Gastroesophageal sphincter (tissue), 4 donors: ENCODE measurements around the gene MCM3AP. TPM values are rescaled to one million over a fixed set of nuclear protein-coding genes. Genes with fewer than 3 reads are reported as not detected.

Experiments
- ATAC-seq: fragments of 150-250 bp; one replicate; pipeline ENCODE4 v1.9.1; 2016; ENCODE audit warnings: mild to moderate bottlenecking, moderate library complexity
- H3K27ac ChIP-seq, 4 donors: fragments of 200-600 bp; sonication (generic) in 3 of 4; 1 replicate in 3 of 4; 2 replicates in 1 of 4; pipeline ENCODE4 v1.5.1; 2016 to 2019
- H3K27me3 ChIP-seq: fragments of 200-600 bp; sonication (generic); one replicate; pipeline ENCODE4 v1.5.1; 2019
- H3K36me3 ChIP-seq, 2 donors: fragments of 200-600 bp; sonication (generic); one replicate each; pipeline ENCODE4 v1.5.1; 2019; ENCODE audit warnings: control low read depth in 1 of 2
- H3K4me1 ChIP-seq, 3 donors: fragments of 200-600 bp; sonication (generic); 1 replicate in 2 of 3; 2 replicates in 1 of 3; pipeline ENCODE4 v1.5.1; 2016 to 2019; ENCODE audit warnings: control low read depth in 2 of 3
- H3K4me3 ChIP-seq, 2 donors: fragments of 200-600 bp; sonication (generic); one replicate each; pipeline ENCODE4 v1.5.1; 2019; ENCODE audit warnings: mild to moderate bottlenecking in 1 of 2, moderate library complexity in 1 of 2
- H3K9me3 ChIP-seq, 3 donors: fragments of 200-600 bp; sonication (generic); one replicate each; pipeline ENCODE4 v1.5.1; 2017 to 2019; ENCODE audit warnings: control low read depth in 2 of 3
- EP300 ChIP-seq: sonication (generic); formaldehyde crosslinking; IDR thresholded peaks from one replicate; pipeline ENCODE4 v1.6.1; 2017; ENCODE audit warnings: antibody characterized with exemption, mild to moderate bottlenecking
- POLR2A ChIP-seq, 2 donors: fragments of 450-650 bp; IDR thresholded peaks; one replicate each; pipeline ENCODE4 v1.6.1; 2017; ENCODE audit warnings: antibody characterized with exemption in 2 of 2, mild to moderate bottlenecking in 2 of 2, moderate library complexity in 1 of 2
- POLR2AphosphoS5 ChIP-seq: sonication (generic); formaldehyde crosslinking; IDR thresholded peaks from one replicate; pipeline ENCODE4 v1.6.1; 2017; ENCODE audit warnings: antibody characterized with exemption
- WGBS, 2 donors: methylation state at CpG; one replicate each; pipeline ENCODE4 v1.1.5; 2018; ENCODE audit warnings: low coverage in 1 of 2; 5-methylcytosine and 5-hydroxymethylcytosine counted together
- total RNA-seq, 4 donors: library from RNA; depleted of rRNA; stranded (reverse); fragments of >200 nt; gene quantifications; one replicate each; pipeline ENCODE4 v1.1.0, GENCODE V29; 2016
- TF ChIP-seq, protein P1 (sequence below), 4 experiments: fragments of 200-600 bp in 2 of 4; fragments of 450-650 bp in 2 of 4; sonication (generic) in 1 of 4; IDR thresholded peaks; one replicate each; pipeline ENCODE4 v1.5.1; 2017 to 2019; ENCODE audit warnings: antibody characterized with exemption in 4 of 4, mild to moderate bottlenecking in 2 of 4, moderate library complexity in 2 of 4

The MCM3AP gene
- total RNA-seq, 4 donors from 2014 or later: 61.6 to 95.4 (median 71.7) TPM

DNA sequence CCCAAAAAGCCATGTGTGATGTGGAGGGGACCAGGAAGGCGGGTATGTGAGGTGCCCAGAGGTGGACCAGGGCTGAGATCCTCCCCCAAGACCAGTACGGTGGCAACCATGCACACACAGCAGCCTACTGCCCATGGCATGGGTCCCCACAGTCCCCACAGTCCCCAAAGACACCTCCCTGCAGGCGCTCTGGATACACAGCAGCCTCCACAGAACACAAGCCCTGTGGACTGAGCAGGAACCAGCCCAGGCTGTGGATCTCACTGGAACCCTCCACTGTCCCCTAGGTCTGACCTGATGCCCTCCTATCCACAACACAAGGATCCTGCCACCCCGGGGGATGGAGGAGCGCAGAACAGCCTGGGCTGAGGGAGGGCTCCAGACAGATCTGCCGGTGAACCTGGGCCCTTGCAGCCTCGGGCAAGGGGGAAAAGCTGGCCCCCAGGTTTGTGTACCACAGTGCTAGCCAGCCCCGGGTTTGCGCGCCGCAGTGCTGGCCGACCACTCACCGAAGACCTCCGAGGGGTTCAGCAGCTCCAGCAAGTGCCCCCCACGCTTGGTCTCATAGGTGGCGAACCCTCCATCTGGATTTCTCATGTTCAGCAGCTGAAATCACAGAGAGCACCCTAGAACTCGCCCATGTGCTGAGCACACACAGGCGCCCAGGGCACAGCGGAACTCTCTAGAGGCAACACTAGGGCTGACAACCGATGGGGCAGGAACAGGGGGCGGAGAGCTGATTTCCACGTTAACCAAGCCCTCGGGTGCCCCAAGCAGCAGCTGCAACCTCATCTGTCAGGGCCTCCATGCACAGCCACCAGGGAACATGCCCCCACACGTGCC lies 79.0 kb downstream of the MCM3AP start:
- no peak for ATAC-seq
- WGBS, 2 donors: 100% methylated on average over 1 of the region's 24 CpGs; no CpG with 5 or more reads in 1 of the 2 donors
- Histone ChIP-seq H3K4me1 (no peaks in the 10 kb centered on the region), H3K27ac (no peak overlapping the region), H3K4me3 (no peak overlapping the region), H3K9me3 (no peaks in the 10 kb centered on the region), H3K27me3 (no peaks in the 10 kb centered on the region), H3K36me3 (peaks cover 0 to 91% of the 10 kb centered on the region in 2 donors)
- no peak for TF ChIP-seq POLR2AphosphoS5
- TF ChIP-seq POLR2A (IDR thresholded peaks at IDR 0.05): no peak
- TF ChIP-seq, protein P1, sequence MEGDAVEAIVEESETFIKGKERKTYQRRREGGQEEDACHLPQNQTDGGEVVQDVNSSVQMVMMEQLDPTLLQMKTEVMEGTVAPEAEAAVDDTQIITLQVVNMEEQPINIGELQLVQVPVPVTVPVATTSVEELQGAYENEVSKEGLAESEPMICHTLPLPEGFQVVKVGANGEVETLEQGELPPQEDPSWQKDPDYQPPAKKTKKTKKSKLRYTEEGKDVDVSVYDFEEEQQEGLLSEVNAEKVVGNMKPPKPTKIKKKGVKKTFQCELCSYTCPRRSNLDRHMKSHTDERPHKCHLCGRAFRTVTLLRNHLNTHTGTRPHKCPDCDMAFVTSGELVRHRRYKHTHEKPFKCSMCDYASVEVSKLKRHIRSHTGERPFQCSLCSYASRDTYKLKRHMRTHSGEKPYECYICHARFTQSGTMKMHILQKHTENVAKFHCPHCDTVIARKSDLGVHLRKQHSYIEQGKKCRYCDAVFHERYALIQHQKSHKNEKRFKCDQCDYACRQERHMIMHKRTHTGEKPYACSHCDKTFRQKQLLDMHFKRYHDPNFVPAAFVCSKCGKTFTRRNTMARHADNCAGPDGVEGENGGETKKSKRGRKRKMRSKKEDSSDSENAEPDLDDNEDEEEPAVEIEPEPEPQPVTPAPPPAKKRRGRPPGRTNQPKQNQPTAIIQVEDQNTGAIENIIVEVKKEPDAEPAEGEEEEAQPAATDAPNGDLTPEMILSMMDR (IDR thresholded peaks at IDR 0.05): no peak
- TF ChIP-seq EP300: no peak

DNA sequence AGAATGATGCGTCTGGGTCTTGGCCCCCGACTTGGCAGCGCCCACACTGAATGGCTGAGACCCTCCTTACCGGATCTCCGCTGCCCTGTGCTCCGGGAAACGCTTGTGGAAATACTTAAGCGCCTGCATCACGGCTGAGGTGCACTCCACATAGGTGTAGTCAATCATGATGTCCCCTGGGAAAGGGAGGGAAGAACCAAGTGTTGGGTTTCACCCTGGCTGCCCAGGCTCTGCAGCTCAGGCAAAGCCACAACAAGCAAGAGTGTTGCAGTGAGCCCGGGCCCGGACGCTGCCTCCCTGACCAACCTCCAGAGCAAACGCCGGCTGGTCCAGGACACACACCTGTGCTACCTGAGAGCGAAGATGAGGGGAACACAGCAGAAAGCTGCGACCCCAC lies 79.6 kb downstream of the MCM3AP start:
- ATAC-seq: no peak
- Histone ChIP-seq H3K27me3 (no peaks in the 10 kb centered on the region), H3K27ac (no peak overlapping the region), H3K4me1 (no peaks in the 10 kb centered on the region), H3K36me3 (peaks cover 0 to 88% of the 10 kb centered on the region in 2 donors), H3K4me3 (no peak overlapping the region), H3K9me3 (no peaks in the 10 kb centered on the region)
- 93% methylated on average over 6 of the region's 16 CpGs; no CpG with 5 or more reads in 1 of the 2 donors for WGBS, 2 donors
- TF ChIP-seq POLR2A (IDR thresholded peaks at IDR 0.05): no peak
- no peak for TF ChIP-seq EP300
- TF ChIP-seq, protein P1 (IDR thresholded peaks at IDR 0.05): no peak
- TF ChIP-seq POLR2AphosphoS5: no peak

DNA sequence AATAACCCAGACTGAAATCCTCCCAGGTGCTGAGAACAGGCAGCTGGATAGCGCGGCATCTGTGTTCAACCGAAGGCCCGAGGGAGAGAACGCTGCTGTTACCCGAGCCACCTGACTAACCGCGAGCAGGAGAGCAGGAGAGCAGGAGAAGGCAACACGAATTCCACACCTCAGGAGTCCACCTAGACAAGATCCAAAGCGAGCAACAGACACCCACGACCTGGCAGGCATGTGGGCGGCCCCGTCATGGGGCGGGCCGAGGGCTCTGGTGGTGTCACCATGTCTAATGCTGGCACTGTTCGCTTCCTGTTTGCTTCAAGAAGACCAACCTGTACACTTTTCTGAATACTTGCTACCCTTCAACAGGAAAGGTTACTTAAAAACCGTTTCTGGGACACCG lies 80.2 kb downstream of the MCM3AP start:
- Histone ChIP-seq H3K4me3 (no peak overlapping the region), H3K9me3 (no peaks in the 10 kb centered on the region), H3K27me3 (no peaks in the 10 kb centered on the region), H3K27ac (no peak overlapping the region), H3K4me1 (no peaks in the 10 kb centered on the region), H3K36me3 (peaks cover 0 to 88% of the 10 kb centered on the region in 2 donors)
- ATAC-seq: no peak
- TF ChIP-seq POLR2A (IDR thresholded peaks at IDR 0.05) (no peak), EP300 (no peak), POLR2AphosphoS5 (no peak)
- TF ChIP-seq, protein P1 (IDR thresholded peaks at IDR 0.05): no peak
- whole genome bisulfite sequencing, 2 donors: 88 to 100% methylated on average over 2 to 18 of the region's 18 CpGs

DNA sequence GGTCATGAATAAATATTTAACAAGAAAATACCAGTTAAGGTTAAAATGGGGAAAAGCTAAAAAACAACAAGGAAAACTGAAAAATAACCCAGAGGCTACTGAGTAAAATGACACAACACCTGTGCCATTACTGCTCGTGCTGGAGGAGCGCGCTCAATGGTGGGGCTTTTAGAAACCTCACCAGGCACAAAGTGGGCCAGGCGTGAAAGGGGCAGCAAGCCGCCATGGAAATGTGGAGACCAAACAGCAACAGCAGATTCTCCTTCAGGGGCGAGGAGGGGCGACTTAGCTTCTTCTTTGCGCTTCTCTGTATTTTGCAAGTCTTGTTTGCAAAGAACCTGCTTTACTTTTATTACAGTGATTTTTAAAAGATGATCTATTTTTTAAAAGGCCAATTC lies 82.2 kb downstream of the MCM3AP start:
- Histone ChIP-seq H3K4me3 (no peak overlapping the region), H3K27ac (no peak overlapping the region), H3K9me3 (no peaks in the 10 kb centered on the region), H3K36me3 (peaks cover 0 to 88% of the 10 kb centered on the region in 2 donors), H3K4me1 (no peaks in the 10 kb centered on the region), H3K27me3 (no peaks in the 10 kb centered on the region)
- no peak for TF ChIP-seq POLR2A (IDR thresholded peaks at IDR 0.05)
- TF ChIP-seq POLR2AphosphoS5: no peak
- TF ChIP-seq, protein P1 (IDR thresholded peaks at IDR 0.05): no peak
- no peak for TF ChIP-seq EP300
- WGBS, 2 donors: 92 to 93% methylated on average over 8 of the region's 8 CpGs
- ATAC-seq: no peak
